PC-9 (cell line): ENCODE measurements around the gene CD24.

Source experiments
- CTCF ChIP-seq: fragments of 200-600 bp; sonication (generic); conservative IDR thresholded peaks from 2 replicates; pipeline ENCODE4 v1.6.1; 2017; ENCODE audit warnings: mixed run types, antibody characterized with exemption, mild to moderate bottlenecking, moderate library complexity
- EZH2 ChIP-seq: fragments of 200-600 bp; sonication (generic); IDR thresholded peaks from 2 replicates; pipeline ENCODE4 v1.8.0; 2017; ENCODE audit warnings: antibody characterized with exemption, low read depth

GRCh38 chr6:107020239-107020638 is 45.7 kb upstream of the CD24 start:
- TF ChIP-seq CTCF (no peak), EZH2 (no peak)
